GM10266 (cell line): Measurements from ENCODE around the gene WDPCP.
"Not testable (repeated sequence)": the region's sequence is repeated elsewhere in the genome, so short reads cannot be mapped to it uniquely, and the experiment has no call there.

Experiments used
- DNase-seq: peaks from one replicate; pipeline ENCODE4 v3.0.0; 2012; ENCODE audit errors: extremely low spot score
- TF ChIP-seq, protein P1 (sequence below): IDR thresholded peaks from 2 replicates; pipeline ENCODE4 v1.5.1; 2012; ENCODE audit warnings: mild to moderate bottlenecking, low read depth; ENCODE audit not compliant: control insufficient read depth, insufficient read depth; ENCODE audit errors: missing control alignments

The WDPCP gene, protein sequence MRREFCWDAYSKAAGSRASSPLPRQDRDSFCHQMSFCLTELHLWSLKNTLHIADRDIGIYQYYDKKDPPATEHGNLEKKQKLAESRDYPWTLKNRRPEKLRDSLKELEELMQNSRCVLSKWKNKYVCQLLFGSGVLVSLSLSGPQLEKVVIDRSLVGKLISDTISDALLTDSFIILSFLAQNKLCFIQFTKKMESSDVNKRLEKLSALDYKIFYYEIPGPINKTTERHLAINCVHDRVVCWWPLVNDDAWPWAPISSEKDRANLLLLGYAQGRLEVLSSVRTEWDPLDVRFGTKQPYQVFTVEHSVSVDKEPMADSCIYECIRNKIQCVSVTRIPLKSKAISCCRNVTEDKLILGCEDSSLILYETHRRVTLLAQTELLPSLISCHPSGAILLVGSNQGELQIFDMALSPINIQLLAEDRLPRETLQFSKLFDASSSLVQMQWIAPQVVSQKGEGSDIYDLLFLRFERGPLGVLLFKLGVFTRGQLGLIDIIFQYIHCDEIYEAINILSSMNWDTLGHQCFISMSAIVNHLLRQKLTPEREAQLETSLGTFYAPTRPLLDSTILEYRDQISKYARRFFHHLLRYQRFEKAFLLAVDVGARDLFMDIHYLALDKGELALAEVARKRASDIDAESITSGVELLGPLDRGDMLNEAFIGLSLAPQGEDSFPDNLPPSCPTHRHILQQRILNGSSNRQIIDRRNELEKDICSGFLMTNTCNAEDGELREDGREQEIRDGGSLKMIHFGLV

DNA sequence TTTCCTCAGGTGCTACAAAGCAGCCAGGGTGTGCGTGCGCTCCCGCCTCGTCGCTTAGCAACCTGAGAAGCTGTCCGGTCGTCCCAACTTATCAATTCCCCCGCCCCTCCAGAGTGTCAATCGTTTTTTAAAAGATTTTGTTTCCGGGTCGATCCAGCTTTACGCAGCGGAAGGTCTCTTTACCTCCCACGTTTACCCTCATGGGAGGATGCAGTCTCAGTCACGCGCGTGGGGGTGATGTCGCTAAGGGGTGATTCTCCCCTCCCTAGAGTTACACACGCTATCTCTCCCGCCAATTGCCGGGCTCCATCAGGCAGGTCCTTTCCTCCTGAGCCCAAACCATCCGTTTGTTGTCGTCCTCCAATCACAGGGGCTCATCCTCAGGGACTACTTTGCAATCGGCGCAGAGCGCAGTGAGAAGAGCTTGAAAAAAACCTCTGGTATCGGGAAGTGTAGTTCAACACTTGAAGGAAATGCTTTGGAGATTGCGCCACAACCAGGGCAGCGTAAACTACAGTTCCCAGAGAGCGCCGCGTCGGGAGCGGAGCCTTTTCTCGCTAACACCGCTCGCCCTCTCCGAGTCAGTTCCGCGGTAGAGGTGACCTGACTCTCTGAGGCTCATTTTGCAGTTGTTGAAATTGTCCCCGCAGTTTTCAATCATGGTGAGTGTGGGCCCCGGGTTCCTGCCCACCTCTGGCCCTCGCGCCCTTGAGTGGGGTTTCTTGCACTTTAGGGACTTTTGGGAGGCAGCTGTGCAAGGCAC is at the start of gene WDPCP, which contains the start of gene MDH1:
Gene WDPCP (minus strand): TSS at position 93 of the 763 bp plus-strand sequence. CDS start 206 bp downstream, outside the sequence.
Gene MDH1 (plus strand): TSS at position 579 of the 763 bp plus-strand sequence. CDS start 81 bp downstream, at position 660.
- DNase-seq, result peak; percentile 71
- TF ChIP-seq, protein P1, sequence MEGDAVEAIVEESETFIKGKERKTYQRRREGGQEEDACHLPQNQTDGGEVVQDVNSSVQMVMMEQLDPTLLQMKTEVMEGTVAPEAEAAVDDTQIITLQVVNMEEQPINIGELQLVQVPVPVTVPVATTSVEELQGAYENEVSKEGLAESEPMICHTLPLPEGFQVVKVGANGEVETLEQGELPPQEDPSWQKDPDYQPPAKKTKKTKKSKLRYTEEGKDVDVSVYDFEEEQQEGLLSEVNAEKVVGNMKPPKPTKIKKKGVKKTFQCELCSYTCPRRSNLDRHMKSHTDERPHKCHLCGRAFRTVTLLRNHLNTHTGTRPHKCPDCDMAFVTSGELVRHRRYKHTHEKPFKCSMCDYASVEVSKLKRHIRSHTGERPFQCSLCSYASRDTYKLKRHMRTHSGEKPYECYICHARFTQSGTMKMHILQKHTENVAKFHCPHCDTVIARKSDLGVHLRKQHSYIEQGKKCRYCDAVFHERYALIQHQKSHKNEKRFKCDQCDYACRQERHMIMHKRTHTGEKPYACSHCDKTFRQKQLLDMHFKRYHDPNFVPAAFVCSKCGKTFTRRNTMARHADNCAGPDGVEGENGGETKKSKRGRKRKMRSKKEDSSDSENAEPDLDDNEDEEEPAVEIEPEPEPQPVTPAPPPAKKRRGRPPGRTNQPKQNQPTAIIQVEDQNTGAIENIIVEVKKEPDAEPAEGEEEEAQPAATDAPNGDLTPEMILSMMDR, result no peak

- DNase-seq, result no peak
- TF ChIP-seq, protein P1, result no peak
Observed at GRCh38 chr2:63632382-63632781, 44.1 kb upstream of the WDPCP start.

DNA sequence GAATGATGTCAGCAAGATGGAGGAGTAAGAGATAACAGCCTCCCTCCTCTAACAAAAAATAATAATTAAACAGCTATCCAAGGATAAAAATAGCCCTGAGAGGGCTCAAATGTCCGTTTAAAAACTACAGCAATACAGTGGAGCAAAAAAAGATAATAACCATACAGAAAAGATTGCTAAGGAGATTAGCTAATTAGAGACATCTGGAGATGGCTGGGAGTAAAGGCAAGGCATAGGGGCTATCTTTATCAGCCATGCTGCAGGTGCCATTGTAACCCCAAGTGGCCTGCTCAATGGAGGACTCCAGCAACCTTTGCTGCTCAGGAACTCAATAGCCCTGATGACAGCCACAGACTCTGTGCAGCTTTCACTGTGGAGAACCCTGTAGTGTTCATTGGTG is 43.2 kb upstream of the WDPCP start:
- DNase-seq, result no peak
- TF ChIP-seq, protein P1, result no peak

DNA sequence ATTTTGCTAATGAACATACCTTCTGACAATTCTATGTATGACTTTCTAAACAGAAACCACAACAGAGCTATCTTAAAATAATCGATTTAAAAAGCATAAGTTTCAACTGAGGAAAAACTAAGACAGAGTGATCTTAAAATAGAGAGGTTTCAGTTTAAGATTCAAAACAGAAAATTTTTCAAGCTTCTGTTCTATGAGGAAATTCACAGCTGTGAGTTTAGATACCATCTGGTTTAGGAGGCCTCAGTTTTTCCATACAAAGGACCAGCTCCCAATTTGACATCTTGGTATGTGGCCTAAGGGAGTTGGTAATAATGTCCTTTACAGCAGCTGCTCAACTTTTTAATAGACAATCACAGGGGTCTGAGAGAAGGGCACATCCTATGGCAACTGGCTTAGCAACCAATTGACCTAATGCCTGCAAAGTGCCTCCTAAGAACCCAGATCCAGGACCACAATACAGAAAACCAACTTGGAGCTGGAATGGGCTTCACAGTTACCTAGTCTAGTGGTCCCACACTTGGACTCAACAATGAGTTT is 40.2 kb upstream of the WDPCP start:
- TF ChIP-seq, protein P1, result no peak
- peak; percentile 14 for DNase-seq

GRCh38 chr2:63627866-63628265 is 39.6 kb upstream of the WDPCP start:
- DNase-seq, result no peak
- TF ChIP-seq, protein P1, result no peak

DNA sequence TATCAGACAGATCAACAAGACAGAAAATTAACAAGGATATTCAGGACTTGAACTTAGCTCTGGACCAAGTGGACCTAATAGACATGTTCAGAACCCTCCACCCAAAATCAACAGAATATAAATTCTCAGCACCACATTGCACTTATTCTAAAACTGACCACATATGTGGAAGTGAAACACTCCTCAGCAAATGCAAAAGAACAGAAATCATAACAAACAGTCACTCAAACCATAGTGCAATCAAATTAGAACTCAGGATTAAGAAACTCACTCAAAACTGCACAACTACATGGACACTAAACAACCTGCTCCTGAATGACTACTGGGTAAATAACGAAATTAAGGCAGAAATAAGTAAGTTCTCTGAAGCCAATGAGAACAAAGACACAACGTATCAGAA is 35.5 kb upstream of the WDPCP start:
- DNase-seq, result not testable (repeated sequence)

DNA sequence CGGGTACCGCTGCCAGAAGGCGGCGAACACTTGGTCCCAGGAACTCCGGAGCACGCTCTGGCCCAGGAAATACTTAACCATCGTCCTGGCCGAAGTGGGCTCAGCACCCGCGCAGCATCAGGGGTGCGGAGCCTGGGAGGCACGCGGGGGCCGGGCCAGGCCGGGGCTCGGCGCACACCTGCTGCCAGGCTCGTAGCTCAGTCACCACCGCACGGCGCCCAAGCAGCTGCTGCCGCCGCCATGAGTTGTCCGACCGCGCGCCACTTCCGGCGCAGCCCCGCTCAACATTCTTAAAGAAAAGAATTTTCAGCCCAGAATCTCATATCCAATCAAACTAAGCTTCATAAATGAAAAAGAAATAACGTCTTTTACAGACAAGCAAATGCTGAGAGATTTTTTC is 34.5 kb upstream of the WDPCP start:
- TF ChIP-seq, protein P1, result no peak
- DNase-seq, result no peak
